ENCODE measurements around the gene ZNF433.

The ZNF433 gene

GRCh38 chr19:11987405-11988281 lies 47.8 kb downstream of the ZNF433 start:
- DNase-seq, result peak; percentile 95

GRCh38 chr19:11986754-11987153 lies 48.7 kb downstream of the ZNF433 start:
- DNase-seq, result no peak

GRCh38 chr19:11984986-11985385 lies 50.5 kb downstream of the ZNF433 start:
- no peak for DNase-seq

GRCh38 chr19:11982526-11982925 lies 53.0 kb downstream of the ZNF433 start:
- DNase-seq, result no peak

GRCh38 chr19:11979527-11979926 lies 56.0 kb downstream of the ZNF433 start:
- no peak for DNase-seq

GRCh38 chr19:11978492-11979100 lies 56.9 kb downstream of the ZNF433 start:
- DNase-seq, result no peak

- DNase-seq, result no peak
Observed at GRCh38 chr19:11973019-11973810, 62.3 kb downstream of the ZNF433 start.

- DNase-seq, result no peak
Observed at GRCh38 chr19:11971041-11971440, 64.4 kb downstream of the ZNF433 start.

GRCh38 chr19:11970174-11970573 lies 65.3 kb downstream of the ZNF433 start:
- no peak for DNase-seq

GRCh38 chr19:11964858-11965645 lies 70.4 kb downstream of the ZNF433 start, which contains the start of gene ZNF763:
TSS of gene ZNF763 (plus strand) at chr19:11965040. CDS start at chr19:11965209, 169 bp downstream.
- peak; percentile 87 for DNase-seq
